HuH-7.5 (cell line): ENCODE data around the gene ACAT2.
A peak's percentile ranks its signal among the peaks of the same experiment; 100 is the strongest.
"Not testable (repeated sequence)": the region's sequence is repeated elsewhere in the genome, so short reads cannot be mapped to it uniquely, and the experiment has no call there.

Experiments
- DNase-seq: peaks from one replicate; pipeline ENCODE4 v3.0.0; 2011; ENCODE audit warnings: low spot score

Gene ACAT2

GRCh38 chr6:159761873-159762680, at the start of gene ACAT2:
Gene ACAT2 (plus strand): TSS chr6:159762045. CDS start chr6:159762088, 43 bp downstream.
- DNase-seq: peak; percentile 95

GRCh38 chr6:159712389-159712788, 49.5 kb upstream of the ACAT2 start:
- DNase-seq: not testable (repeated sequence)

- no peak for DNase-seq
These were observed 47.9 kb upstream of the ACAT2 start for GRCh38 chr6:159713984-159714383.

GRCh38 chr6:159714404-159714803, 47.4 kb upstream of the ACAT2 start:
- DNase-seq: no peak

- DNase-seq: no peak
These were observed 46.7 kb upstream of the ACAT2 start for GRCh38 chr6:159715166-159715565.

- no peak for DNase-seq
These were observed 46.2 kb upstream of the ACAT2 start for GRCh38 chr6:159715605-159716004.

- no peak for DNase-seq
These were observed 45.4 kb upstream of the ACAT2 start for GRCh38 chr6:159716247-159717096.

- DNase-seq: no peak
These were observed 43.2 kb upstream of the ACAT2 start for GRCh38 chr6:159718634-159719033.

GRCh38 chr6:159719287-159719686, 42.6 kb upstream of the ACAT2 start:
- DNase-seq: no peak

GRCh38 chr6:159720708-159721107, 41.1 kb upstream of the ACAT2 start:
- DNase-seq: no peak

GRCh38 chr6:159721981-159722380, 39.9 kb upstream of the ACAT2 start:
- not testable (repeated sequence) for DNase-seq

- DNase-seq: no peak
These were observed 39.2 kb upstream of the ACAT2 start for GRCh38 chr6:159722655-159723054.

GRCh38 chr6:159723259-159723658, 38.6 kb upstream of the ACAT2 start:
- DNase-seq: no peak

GRCh38 chr6:159724778-159725177, 37.1 kb upstream of the ACAT2 start:
- DNase-seq: no peak

- not testable (repeated sequence) for DNase-seq
These were observed 36.6 kb upstream of the ACAT2 start for GRCh38 chr6:159725208-159725607.

- no peak for DNase-seq
These were observed 35.5 kb upstream of the ACAT2 start for GRCh38 chr6:159726255-159726917.

- peak; percentile 84 for DNase-seq
These were observed 34.7 kb upstream of the ACAT2 start, which contains the start of gene WTAP for GRCh38 chr6:159726918-159727716. Gene WTAP (plus strand): TSS chr6:159727506. CDS start chr6:159736266, 8,760 bp downstream.

GRCh38 chr6:159727717-159728445, 34.0 kb upstream of the ACAT2 start:
- DNase-seq: peak; percentile 39

- no peak for DNase-seq
These were observed 33.3 kb upstream of the ACAT2 start for GRCh38 chr6:159728531-159728964.

GRCh38 chr6:159729598-159730331, 32.1 kb upstream of the ACAT2 start:
- DNase-seq: no peak
